Fibroblast of lung (primary cell): ENCODE data around the gene EEPD1. TPM values are rescaled to one million over a fixed set of nuclear protein-coding genes. Genes with fewer than 3 reads are reported as not detected.
A peak's percentile ranks its signal among the peaks of the same experiment; 100 is the strongest.

Experiments
- DNase-seq, 2 donors: peaks; one replicate each; pipeline versions ENCODE4 v3.0.0 to v3.0.0-alpha.2; 2010; ENCODE audit warnings: low read depth in 2 of 2
- H2AFZ ChIP-seq: 2 replicates; pipeline ENCODE4 v1.5.1; 2012; ENCODE audit warnings: low read length, control low read depth, inconsistent platforms
- H3K27ac ChIP-seq: 2 replicates; pipeline ENCODE4 v1.5.1; 2011; ENCODE audit warnings: low read length, control low read depth; ENCODE audit not compliant: insufficient read depth
- H3K27me3 ChIP-seq: 2 replicates; pipeline ENCODE4 v1.5.1; 2011; ENCODE audit warnings: mild to moderate bottlenecking, low read length; ENCODE audit not compliant: control insufficient read depth, insufficient read depth
- H3K36me3 ChIP-seq: 2 replicates; pipeline ENCODE4 v1.5.1; 2011; ENCODE audit warnings: low read length; ENCODE audit not compliant: control insufficient read depth, insufficient read depth
- H3K4me1 ChIP-seq: 2 replicates; pipeline ENCODE4 v1.5.1; 2011; ENCODE audit warnings: low read length; ENCODE audit not compliant: control insufficient read depth, insufficient read depth; ENCODE audit errors: extremely low read depth
- H3K4me2 ChIP-seq: 2 replicates; pipeline ENCODE4 v1.5.1; 2011; ENCODE audit warnings: low read length, control low read depth; ENCODE audit not compliant: insufficient read depth; ENCODE audit errors: extremely low read depth
- H3K4me3 ChIP-seq, 4 experiments: fragments of 200-600 bp in 1 of 4; sonication (generic) in 1 of 4; replicated peaks in 1 of 4; 2 replicates each; pipeline ENCODE4 v1.5.1; 2011 to 2016; ENCODE audit warnings: low read length in 4 of 4, low read depth in 3 of 4, mild to moderate bottlenecking in 3 of 4, control low read depth in 2 of 4, inconsistent platforms in 1 of 4, mixed read lengths in 1 of 4; ENCODE audit not compliant: insufficient read depth in 1 of 4; ENCODE audit errors: control extremely low read depth in 1 of 4
- H3K79me2 ChIP-seq: 2 replicates; pipeline ENCODE4 v1.5.1; 2012; ENCODE audit warnings: mild to moderate bottlenecking, low read length, inconsistent platforms; ENCODE audit not compliant: control insufficient read depth, insufficient read depth
- H3K9ac ChIP-seq: 2 replicates; pipeline ENCODE4 v1.5.1; 2011; ENCODE audit warnings: mild to moderate bottlenecking, low read length, control low read depth; ENCODE audit not compliant: insufficient read depth
- H3K9me3 ChIP-seq: 2 replicates; pipeline ENCODE4 v1.5.1; 2012; ENCODE audit warnings: low read depth, low read length; ENCODE audit not compliant: control insufficient read depth, insufficient read depth
- H4K20me1 ChIP-seq: 2 replicates; pipeline ENCODE4 v1.5.1; 2011; ENCODE audit warnings: low read length; ENCODE audit not compliant: control insufficient read depth, insufficient read depth; ENCODE audit errors: extremely low read depth
- EZH2 ChIP-seq: IDR thresholded peaks from 2 replicates; pipeline ENCODE4 v1.5.1; 2012; ENCODE audit warnings: low read length, control low read depth, mild to moderate bottlenecking; ENCODE audit errors: missing control alignments
- polyA plus RNA-seq, 2 donors: library from polyadenylated mRNA; depleted of rRNA in 1 of 2; stranded (reverse) in 1 of 2; unstranded in 1 of 2; fragments of >200 nt; gene quantifications; 2 replicates each; pipeline ENCODE4 v1.2.1, GENCODE V29; 2011 to 2012; ENCODE audit warnings: missing spikeins in 1 of 2
- total RNA-seq: library from RNA; depleted of rRNA; stranded (reverse); fragments of >200 nt; gene quantifications from 2 replicates; pipeline ENCODE4 v1.2.1, GENCODE V29; 2014
- TF ChIP-seq, protein P1 (sequence below), 2 donors: IDR thresholded peaks in 1 of 2; conservative IDR thresholded peaks in 1 of 2; 1 replicate in 1 of 2; 2 replicates in 1 of 2; pipeline ENCODE4 v1.5.1; 2011 to 2012; ENCODE audit warnings: low read length in 2 of 2, control low read depth in 1 of 2, inconsistent platforms in 1 of 2, low read depth in 1 of 2, mild to moderate bottlenecking in 1 of 2

The EEPD1 gene
- total and polyA plus RNA-seq, 2 donors (not counting 1 experiment from before 2014, with no cell fraction given): 8.4 to 15.9 TPM

GRCh38 chr7:36261019-36261754, 108.1 kb downstream of the EEPD1 start:
- TF ChIP-seq EZH2: no peak
- TF ChIP-seq, protein P1, sequence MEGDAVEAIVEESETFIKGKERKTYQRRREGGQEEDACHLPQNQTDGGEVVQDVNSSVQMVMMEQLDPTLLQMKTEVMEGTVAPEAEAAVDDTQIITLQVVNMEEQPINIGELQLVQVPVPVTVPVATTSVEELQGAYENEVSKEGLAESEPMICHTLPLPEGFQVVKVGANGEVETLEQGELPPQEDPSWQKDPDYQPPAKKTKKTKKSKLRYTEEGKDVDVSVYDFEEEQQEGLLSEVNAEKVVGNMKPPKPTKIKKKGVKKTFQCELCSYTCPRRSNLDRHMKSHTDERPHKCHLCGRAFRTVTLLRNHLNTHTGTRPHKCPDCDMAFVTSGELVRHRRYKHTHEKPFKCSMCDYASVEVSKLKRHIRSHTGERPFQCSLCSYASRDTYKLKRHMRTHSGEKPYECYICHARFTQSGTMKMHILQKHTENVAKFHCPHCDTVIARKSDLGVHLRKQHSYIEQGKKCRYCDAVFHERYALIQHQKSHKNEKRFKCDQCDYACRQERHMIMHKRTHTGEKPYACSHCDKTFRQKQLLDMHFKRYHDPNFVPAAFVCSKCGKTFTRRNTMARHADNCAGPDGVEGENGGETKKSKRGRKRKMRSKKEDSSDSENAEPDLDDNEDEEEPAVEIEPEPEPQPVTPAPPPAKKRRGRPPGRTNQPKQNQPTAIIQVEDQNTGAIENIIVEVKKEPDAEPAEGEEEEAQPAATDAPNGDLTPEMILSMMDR (conservative IDR thresholded peaks at IDR 0.05 in 1 of 2, IDR thresholded peaks at IDR 0.05 in 1 of 2; ENCODE audit: low read depth in 1 of 2, low read length in 2 of 2): no peak
- DNase-seq: peak; percentile 57 to 63
- H3K9ac ChIP-seq: no peak overlapping the region
- H3K4me1 ChIP-seq: peaks cover 4% of the 10 kb centered on the region
- no peaks in the 10 kb centered on the region for H3K9me3 ChIP-seq
- H3K27ac ChIP-seq: no peak overlapping the region
- no peaks in the 10 kb centered on the region for H3K27me3 ChIP-seq
- H3K4me3 ChIP-seq: no peak overlapping the region
- H3K79me2 ChIP-seq: no peaks in the 10 kb centered on the region
- no peak overlapping the region for H2AFZ ChIP-seq
- H3K36me3 ChIP-seq: no peaks in the 10 kb centered on the region
- no peak overlapping the region for H3K4me2 ChIP-seq
- H4K20me1 ChIP-seq: no peaks in the 10 kb centered on the region

DNA sequence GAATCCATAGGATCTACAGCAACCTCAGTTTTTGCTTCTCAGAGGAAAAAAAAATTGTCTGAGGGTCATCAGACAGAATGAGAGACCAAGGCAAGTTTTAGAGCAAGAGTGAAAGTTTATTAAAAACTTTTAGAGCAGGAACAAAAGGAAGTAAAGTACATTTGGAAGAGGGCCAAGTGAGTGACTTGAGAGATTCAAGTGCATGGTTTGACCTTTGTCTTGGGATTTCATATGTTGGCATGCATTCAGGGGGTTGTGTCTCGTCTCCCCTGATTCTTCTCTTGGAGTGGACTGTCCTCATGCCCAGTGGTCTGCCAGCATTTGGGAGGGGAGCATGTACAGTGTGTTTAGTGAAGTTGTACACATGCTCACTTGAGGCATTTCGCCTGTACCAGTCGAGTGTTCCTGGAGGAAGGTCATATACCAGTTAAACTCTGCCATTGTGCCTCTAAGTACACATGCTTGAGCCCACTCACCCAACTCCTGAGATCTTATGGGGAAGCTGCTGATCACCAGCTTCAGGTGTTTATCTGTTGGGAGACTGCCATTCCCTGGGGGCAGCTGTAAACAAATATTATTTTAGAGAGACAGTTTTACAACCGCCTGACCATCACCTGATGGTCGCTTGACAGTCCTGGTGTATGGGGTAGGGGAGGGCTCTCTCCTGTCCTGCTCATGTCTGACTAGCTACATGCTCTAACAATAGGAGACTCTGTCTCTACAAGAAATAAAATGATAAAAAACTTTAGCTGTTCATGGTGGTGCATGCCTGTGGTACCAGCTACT, 109.4 kb downstream of the EEPD1 start:
- Histone ChIP-seq H3K36me3 (no peaks in the 10 kb centered on the region), H3K79me2 (no peaks in the 10 kb centered on the region), H4K20me1 (no peaks in the 10 kb centered on the region), H3K27me3 (no peaks in the 10 kb centered on the region), H3K9me3 (no peaks in the 10 kb centered on the region), H3K27ac (no peak overlapping the region), H2AFZ (no peak overlapping the region), H3K4me2 (no peak overlapping the region), H3K4me1 (peaks cover 4% of the 10 kb centered on the region), H3K4me3 (no peak overlapping the region), H3K9ac (no peak overlapping the region)
- peak in 1 of 2 donors; percentile 23 for DNase-seq
- no peak for TF ChIP-seq EZH2
- TF ChIP-seq, protein P1 (conservative IDR thresholded peaks at IDR 0.05 in 1 of 2, IDR thresholded peaks at IDR 0.05 in 1 of 2; ENCODE audit: low read depth in 1 of 2, low read length in 2 of 2): no peak

GRCh38 chr7:36263095-36263484, 110.0 kb downstream of the EEPD1 start:
- Histone ChIP-seq H3K79me2 (no peaks in the 10 kb centered on the region), H3K36me3 (no peaks in the 10 kb centered on the region), H3K4me1 (peaks cover 4% of the 10 kb centered on the region), H4K20me1 (no peaks in the 10 kb centered on the region), H3K4me2 (no peak overlapping the region), H3K4me3 (no peak overlapping the region), H3K9me3 (no peaks in the 10 kb centered on the region), H2AFZ (no peak overlapping the region), H3K27ac (no peak overlapping the region), H3K9ac (no peak overlapping the region), H3K27me3 (no peaks in the 10 kb centered on the region)
- TF ChIP-seq EZH2: no peak
- TF ChIP-seq, protein P1 (conservative IDR thresholded peaks at IDR 0.05 in 1 of 2, IDR thresholded peaks at IDR 0.05 in 1 of 2; ENCODE audit: low read depth in 1 of 2, low read length in 2 of 2): no peak
- DNase-seq: no peak
